Smooth muscle cell of the brain vasculature (primary cell): ENCODE results near the gene TNFSF11.

Source experiments
- DNase-seq: peaks from one replicate; pipeline ENCODE4 v3.0.0-alpha.2; 2012; ENCODE audit warnings: low read depth, low spot score

TNFSF11 gene

GRCh38 chr13:42611086-42611779, 37.3 kb downstream of the TNFSF11 start:
- DNase-seq, result no peak

- peak; percentile 72 for DNase-seq
These were observed 38.2 kb downstream of the TNFSF11 start for GRCh38 chr13:42612021-42612765.

GRCh38 chr13:42614436-42615035, 40.6 kb downstream of the TNFSF11 start:
- DNase-seq, result no peak

DNA sequence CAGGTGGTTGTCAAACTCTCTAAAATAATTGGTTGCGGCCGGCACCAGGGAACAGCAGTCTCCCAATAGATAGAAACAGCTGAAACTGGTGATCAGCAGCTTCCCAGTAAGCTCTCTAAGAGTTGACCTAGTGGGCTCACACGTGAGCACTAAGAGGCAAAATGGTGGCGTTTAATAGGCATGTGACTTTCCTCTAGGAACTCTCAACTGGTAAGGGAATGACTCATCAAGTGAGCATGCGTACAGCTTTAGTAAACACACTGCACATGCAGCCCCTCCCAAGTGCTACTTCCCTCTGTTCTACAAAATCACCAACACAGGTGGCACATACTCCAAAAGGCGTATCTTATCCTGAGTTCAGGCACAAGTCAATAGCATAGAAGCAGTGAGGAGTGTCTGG, 41.7 kb downstream of the TNFSF11 start:
- DNase-seq, result no peak

DNA sequence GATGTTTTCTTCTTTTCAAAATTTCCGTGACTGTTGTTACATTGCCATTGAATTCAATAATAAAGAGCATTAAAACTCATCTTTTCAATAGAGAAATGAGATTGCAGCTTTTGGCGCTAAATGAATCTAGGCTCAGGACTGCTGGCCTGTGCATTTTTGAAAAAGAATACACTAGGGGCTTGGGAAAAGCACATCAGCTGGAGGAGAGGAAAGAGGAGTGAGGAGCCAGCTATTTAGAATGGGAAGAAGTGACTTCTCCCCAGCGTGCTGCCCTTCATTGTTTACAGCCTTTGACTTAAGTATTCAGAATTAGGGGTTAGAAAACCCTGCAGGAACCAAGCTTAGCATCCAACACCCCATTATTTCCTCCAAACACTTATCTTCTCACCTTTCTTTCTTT, 43.3 kb downstream of the TNFSF11 start:
- DNase-seq, result no peak

GRCh38 chr13:42623916-42624315, 50.0 kb downstream of the TNFSF11 start:
- DNase-seq, result no peak

DNA sequence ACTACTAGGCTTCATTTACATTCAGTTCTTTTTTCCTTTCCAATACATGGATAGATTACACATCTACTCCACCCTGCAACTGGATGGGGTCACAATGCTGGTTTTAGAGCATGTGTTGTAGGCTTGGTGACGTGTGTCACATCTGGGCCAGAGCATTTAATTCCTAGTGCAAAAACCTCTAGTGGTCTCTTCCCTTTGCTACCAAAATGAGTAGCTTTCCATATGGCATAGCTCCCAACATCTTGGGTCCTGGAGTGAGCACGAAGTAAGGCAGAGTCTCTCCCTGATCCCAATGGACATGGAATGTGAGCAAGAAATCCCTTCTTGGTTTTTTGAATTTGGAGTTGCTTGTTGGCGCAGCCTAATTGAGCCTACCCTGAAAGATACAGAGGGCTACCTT, 51.7 kb downstream of the TNFSF11 start:
- DNase-seq, result no peak

DNA sequence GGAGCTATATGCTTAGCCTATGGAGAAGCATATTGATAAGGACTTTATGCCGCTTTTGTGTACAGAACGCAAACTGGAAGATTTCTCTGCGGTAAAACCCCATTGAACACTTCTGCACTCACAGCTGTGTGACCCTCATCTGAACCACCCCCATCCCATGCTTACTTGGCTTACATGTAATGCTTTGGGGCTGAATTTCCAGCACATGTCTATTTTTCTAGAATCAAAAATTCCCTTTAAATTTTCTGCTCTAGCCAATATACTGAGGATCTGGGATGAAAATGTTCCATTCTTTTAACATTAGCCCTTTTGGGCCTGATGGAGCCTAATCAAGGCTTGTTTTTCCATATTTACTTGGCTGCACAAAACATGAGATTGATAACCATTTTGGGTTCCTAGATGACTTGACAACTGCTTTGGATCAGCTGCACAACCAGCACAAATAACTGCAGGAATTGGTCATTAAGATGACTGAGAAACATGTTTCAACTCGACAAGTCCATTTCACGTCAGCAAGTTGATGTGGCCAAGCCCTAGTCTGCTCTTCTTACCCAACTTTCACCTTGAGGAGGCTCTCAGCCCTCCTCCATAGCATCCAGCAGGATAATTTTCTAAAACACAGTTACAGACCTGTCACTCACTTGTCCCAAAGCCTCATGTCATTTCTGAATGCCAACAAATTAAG, 52.4 kb downstream of the TNFSF11 start:
- DNase-seq, result no peak

- no peak for DNase-seq
These were observed 54.7 kb downstream of the TNFSF11 start for GRCh38 chr13:42628666-42629065.

- no peak for DNase-seq
These were observed 57.2 kb downstream of the TNFSF11 start for GRCh38 chr13:42631181-42631580.

DNA sequence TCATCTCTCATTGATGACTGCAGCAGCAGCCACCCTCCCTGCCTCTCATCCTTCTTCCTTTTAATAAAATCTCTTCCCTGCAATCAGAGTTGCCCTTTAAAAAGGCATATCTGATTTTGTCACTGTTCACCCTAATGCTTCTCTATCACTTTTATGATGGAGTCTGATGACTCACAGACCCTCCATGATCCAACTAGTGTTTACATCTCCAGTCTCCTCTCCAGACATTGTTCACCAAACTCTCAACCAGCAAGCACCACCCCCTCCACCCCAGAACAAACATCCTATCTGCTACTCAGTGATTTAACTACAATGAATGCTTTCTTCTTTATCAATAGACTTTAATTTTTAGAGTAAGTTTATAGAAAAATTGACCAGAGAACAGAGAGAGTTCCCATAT, 59.5 kb downstream of the TNFSF11 start:
- no peak for DNase-seq

- DNase-seq, result no peak
These were observed 64.1 kb downstream of the TNFSF11 start for GRCh38 chr13:42638101-42638500.

GRCh38 chr13:42638886-42639285, 64.9 kb downstream of the TNFSF11 start:
- no peak for DNase-seq

DNA sequence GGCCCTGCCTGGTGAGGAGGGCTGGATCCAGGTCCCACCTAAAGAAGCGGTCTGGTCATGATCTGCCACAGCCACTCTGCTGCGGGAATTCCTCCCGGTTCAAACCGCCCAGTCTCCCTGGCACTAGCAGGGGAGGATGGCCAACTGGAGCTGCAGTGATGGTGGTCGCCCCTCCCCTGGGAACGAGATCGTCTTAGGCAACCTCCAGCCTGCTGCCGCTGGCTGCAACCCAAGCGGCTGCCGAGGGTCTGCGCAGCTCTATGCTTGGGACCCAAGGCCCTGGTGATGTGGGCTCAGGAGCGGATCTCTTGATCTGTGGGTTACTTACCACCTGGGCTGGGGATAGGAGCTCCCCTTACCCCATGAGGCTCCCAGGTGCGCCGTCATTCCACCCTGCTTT, 69.1 kb downstream of the TNFSF11 start:
- no peak for DNase-seq

DNA sequence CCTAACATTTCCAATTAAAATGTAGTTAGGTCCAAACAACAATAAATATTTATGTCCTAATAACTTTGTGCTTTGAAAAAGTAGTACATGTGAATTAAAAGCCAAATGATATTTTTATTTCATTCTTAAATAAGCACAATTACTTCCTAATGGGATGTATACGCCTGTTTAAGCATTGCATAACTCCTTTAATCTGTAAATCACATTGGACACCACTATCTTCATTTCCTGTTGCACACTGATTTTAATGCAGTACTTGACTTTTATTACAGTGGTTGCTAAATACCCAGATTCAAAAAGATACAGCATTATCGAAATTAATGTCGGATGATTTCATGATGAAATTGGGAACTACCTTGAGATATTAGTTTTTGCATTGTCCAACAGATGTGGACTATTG, 70.9 kb downstream of the TNFSF11 start:
- no peak for DNase-seq

DNA sequence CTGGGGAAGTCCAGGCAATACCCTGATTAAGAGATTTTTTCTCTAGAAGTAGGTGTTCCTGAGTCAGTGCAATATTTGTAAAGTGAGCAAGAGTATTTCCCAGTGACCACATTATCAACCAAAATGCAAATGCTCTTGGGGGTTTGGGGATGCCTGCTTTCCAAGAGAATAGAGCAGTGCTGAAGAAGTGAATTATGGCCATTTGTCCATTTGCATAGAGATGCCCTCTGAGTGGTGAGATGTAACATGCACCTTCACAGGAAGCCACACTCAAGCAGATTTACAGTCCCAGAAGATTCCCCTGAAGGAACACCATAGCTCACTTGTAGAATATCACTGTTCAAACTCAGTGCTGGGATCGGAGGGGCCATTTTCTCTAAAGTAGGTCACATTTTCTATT, 71.8 kb downstream of the TNFSF11 start:
- no peak for DNase-seq

GRCh38 chr13:42649141-42649540, 75.2 kb downstream of the TNFSF11 start:
- no peak for DNase-seq

DNA sequence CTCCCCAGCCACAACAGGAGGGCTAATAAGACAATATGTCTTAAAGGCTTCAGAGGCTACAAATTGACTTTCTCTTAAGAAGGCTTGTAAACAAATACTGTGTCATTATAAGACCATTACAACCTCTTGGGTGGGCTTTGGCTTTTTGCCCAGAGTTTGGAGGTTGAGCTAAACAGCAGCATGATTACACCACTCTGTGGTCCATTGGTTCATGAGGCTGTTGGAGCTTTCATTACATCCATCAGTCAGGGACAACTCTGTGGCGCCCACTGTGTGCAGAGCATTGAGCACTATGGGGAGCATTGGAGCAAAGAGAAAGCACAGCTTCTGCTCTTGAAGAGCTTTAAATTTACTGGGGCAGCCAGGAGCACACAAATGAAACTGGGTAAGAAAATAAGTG, 75.9 kb downstream of the TNFSF11 start:
- DNase-seq, result peak; percentile 3

DNA sequence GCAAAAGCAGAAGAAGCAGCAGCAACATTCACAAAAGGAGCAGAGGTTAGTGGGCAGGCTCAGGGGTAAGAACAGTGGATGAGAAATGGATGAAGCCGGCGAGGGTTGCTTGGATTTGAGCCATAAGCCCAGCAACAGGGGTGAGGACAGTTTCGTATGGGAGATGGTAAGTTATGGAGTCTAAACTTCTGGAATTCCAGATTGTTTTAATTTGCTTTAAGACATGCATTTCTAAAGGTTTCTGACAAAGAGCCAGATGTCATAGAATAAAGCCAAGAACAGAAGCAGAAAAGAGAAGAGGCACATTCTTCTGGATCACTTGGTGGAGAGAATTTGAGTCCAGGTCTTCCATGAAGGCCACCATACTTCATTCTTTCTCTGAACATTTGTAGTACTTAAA, 76.6 kb downstream of the TNFSF11 start:
- no peak for DNase-seq

- DNase-seq, result no peak
These were observed 78.1 kb downstream of the TNFSF11 start for GRCh38 chr13:42651936-42652641.

- no peak for DNase-seq
These were observed 78.9 kb downstream of the TNFSF11 start for GRCh38 chr13:42652642-42653415.
